CD4-positive, alpha-beta T cell treated with Interleukin-2 at 100 ng/mL for 4 hours (primary cell): ENCODE measurements around the gene CDADC1.
A peak's percentile ranks its signal among the peaks of the same experiment; 100 is the strongest.

ENCODE experiments used
- DNase-seq: peaks from one replicate; pipeline ENCODE4 v3.0.0-alpha.2; 2020; ENCODE audit warnings: low spot score

Gene CDADC1

GRCh38 chr13:49295244-49295643, 47.5 kb downstream of the CDADC1 start:
- no peak for DNase-seq

DNA sequence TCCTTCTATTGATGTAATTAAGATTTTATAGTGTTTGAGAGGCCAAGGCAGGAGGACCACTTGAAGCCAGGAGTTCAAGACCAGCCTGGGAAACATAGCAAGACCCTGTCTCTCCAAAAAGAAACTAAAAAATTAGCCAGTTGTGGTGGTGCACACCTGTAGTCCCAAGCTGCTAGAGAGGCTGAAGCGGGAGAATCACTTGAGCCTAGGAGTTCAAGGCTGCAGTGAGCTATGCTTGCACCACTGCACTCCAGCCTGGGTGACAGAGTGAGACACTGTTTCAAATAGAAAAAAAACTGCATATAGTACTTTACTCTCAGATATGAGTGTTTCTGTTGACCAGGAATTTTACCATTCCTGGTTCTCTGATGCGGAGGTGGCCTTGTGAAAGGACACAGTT, 48.9 kb downstream of the CDADC1 start:
- no peak for DNase-seq

DNA sequence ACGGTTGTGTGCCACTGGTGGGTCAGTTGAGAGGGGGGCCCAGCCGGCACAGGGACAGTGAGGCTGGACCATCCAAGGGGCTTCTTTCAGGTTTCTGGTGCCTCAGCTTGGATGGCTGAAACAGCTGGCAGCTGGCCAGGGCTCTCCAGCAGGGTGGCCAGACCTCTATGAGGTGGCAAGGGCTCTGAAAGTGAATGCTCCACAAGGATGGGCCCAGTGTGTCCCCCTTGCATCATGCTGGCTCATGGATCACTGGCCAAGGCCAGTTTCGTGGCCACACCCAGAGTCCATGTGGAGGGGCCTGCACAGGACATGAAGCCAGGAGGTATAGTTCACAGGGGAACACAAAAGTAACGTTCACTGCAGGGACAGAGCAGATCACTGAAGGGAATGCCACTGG, 49.6 kb downstream of the CDADC1 start:
- no peak for DNase-seq

- DNase-seq: no peak
Measured at GRCh38 chr13:49298416-49298815, 50.7 kb downstream of the CDADC1 start.

- DNase-seq: no peak
Measured at GRCh38 chr13:49298903-49299605, 51.3 kb downstream of the CDADC1 start.

- no peak for DNase-seq
Measured at GRCh38 chr13:49300276-49300675, 52.6 kb downstream of the CDADC1 start.

GRCh38 chr13:49300739-49301589, 53.2 kb downstream of the CDADC1 start:
- DNase-seq: peak; percentile 86

DNA sequence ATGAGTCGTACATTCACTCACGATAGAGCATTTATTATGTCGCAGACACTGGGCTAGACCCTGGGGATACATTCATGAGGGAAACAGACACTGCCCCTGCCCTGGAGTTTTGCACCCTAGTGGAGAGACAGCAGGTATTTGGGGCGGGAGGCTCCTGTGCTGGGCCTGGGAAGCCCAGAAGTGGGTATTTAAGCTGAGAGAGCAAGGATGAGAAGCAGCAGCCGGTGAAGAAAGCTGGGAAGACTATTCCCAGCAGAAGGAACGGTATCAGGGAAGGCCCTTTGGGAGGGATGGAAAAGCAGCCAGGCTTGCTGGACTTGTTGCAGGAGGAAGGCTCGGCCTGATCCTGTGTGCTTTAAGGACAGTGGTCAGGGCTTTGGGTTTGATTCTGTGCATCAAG, 54.5 kb downstream of the CDADC1 start:
- DNase-seq: no peak

GRCh38 chr13:49302817-49303216, 55.1 kb downstream of the CDADC1 start:
- no peak for DNase-seq

GRCh38 chr13:49303533-49304252, 56.0 kb downstream of the CDADC1 start:
- DNase-seq: no peak

- DNase-seq: no peak
Measured at GRCh38 chr13:49304356-49304755, 56.6 kb downstream of the CDADC1 start.

DNA sequence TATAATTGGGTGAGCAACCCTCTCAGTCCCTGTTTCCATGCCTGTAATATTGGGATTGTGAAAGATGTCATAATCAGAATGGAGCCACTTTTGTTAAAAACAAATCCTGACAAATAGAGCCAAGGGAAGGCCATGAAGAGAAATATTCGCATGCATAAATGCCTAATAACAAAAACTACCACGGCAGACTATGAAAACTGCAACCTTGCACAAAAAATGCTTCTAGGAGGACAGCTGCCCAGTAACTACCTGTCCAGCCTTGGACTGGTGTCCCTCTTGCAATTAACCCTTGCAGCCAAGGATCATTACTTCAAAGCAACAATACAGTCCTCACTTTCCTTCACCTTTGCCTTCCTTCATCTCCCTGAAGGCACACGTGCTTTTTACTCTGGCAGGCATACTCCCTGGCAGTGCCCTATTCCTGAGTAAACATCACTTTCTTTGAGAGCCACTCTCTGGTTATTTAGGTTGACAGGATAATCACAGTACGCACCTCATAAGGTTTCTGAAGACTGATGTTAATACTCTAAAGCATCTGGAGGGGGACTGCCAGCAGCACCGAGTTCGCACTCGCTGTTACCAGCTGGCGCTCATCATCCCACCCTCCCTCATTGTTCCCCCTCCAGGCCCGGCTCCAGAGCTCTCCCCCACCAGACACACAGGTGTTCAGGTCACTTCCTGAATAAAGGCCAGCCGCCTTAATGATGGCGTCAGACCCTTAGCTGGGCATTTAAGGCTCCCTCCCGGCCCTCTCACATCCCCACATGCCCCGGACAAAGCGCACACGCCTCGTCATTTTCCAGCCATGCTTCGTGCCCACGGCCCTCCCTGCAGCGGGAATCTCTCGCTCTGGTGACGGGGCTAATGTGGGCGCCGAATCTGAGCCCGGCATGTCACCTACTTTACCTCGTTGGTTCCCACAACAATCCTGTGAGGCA, 57.3 kb downstream of the CDADC1 start:
- DNase-seq: no peak

GRCh38 chr13:49305792-49306425, 58.2 kb downstream of the CDADC1 start:
- no peak for DNase-seq

GRCh38 chr13:49307365-49307764, 59.6 kb downstream of the CDADC1 start:
- DNase-seq: no peak

- no peak for DNase-seq
Measured at GRCh38 chr13:49308097-49308875, 60.6 kb downstream of the CDADC1 start.

- DNase-seq: no peak
Measured at GRCh38 chr13:49308921-49309408, 61.2 kb downstream of the CDADC1 start.

DNA sequence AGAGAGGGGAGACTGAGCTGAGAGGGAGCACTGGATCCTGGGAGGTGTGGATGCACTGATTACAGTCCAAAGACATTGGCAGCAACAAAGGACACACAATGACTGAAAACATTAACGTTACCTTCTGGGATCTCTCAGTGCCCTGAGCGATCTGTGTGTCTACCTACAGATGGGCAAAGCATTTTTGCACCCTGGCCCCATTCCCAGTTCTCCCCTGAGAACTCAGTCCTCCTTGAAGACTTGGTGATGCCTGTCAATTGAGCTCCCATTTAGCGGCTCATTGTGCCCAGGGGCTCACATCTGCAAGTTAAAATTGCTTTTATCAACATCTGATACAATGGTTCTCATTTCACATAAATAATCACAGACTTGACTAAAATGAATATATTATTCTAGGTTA, 62.5 kb downstream of the CDADC1 start:
- no peak for DNase-seq

GRCh38 chr13:49311816-49312215, 64.1 kb downstream of the CDADC1 start:
- no peak for DNase-seq

GRCh38 chr13:49314344-49314882, 66.7 kb downstream of the CDADC1 start:
- no peak for DNase-seq

GRCh38 chr13:49315036-49315565, 67.4 kb downstream of the CDADC1 start:
- no peak for DNase-seq
